MCF 10A (cell line): ENCODE data around the gene DTWD1. TPM values are rescaled to one million over a fixed set of nuclear protein-coding genes. Genes with fewer than 3 reads are reported as not detected.

Experiments used
- BruUV-seq: library from RNA; stranded (reverse); fragments of 400-500 nt; replicated peaks from 2 replicates; lab custom pipeline; 2021; lab: Mats Ljungman, UMichigan
- CTCF ChIA-PET: fragments of 300-600 bp; sonication (Branson Sonifier 250); formaldehyde crosslinking; extraction: SDS; loops from one replicate; lab custom pipeline; 2021; ENCODE audit warnings: antibody characterized with exemption, inconsistent platforms; lab: Yijun Ruan, JAX
- POLR2A ChIA-PET: fragments of 300-600, 350-650 bp; sonication (Branson Sonifier 250); formaldehyde crosslinking; extraction: SDS; loops from one replicate; lab custom pipeline; 2020; ENCODE audit warnings: antibody characterized with exemption, inconsistent platforms; lab: Yijun Ruan, JAX
- DNase-seq: peaks from one replicate; pipeline ENCODE4 v3.0.0-alpha.2; 2018; ENCODE audit not compliant: unreplicated experiment
- H3K27ac Mint-ChIP-seq: one replicate; pipeline ENCODE4 v1.8.0; 2022; ENCODE audit warnings: mild to moderate bottlenecking, low read depth, mixed read lengths; ENCODE audit not compliant: unreplicated experiment
- H3K27me3 Mint-ChIP-seq: one replicate; pipeline ENCODE4 v1.8.0; 2022; ENCODE audit warnings: mixed read lengths; ENCODE audit not compliant: insufficient read depth, unreplicated experiment
- H3K36me3 Mint-ChIP-seq: one replicate; pipeline ENCODE4 v1.8.0; 2022; ENCODE audit warnings: mild to moderate bottlenecking, moderate library complexity, mixed read lengths; ENCODE audit not compliant: insufficient read depth, unreplicated experiment
- H3K4me1 Mint-ChIP-seq: one replicate; pipeline ENCODE4 v1.8.0; 2022; ENCODE audit warnings: mixed read lengths; ENCODE audit not compliant: insufficient read depth, unreplicated experiment
- H3K4me3 Mint-ChIP-seq: one replicate; pipeline ENCODE4 v1.8.0; 2022; ENCODE audit warnings: mild to moderate bottlenecking, moderate library complexity, mixed read lengths; ENCODE audit not compliant: unreplicated experiment
- H3K9me3 Mint-ChIP-seq: one replicate; pipeline ENCODE4 v1.8.0; 2022; ENCODE audit warnings: mixed read lengths; ENCODE audit not compliant: unreplicated experiment
- intact Hi-C: fragments of 100-400 bp; cut with micrococcal nuclease; formaldehyde crosslinking; loops from 2 replicates; pipeline ENCODE4 v1.14.1; 2022
- total RNA-seq: library from RNA; stranded (reverse); gene quantifications from 2 replicates; pipeline ENCODE4 v1.2.3, GENCODE V29; 2022
- TF ChIP-seq, protein P1 (sequence below): fragments of 200-600 bp; IDR thresholded peaks from one replicate; pipeline ENCODE4 v1.8.0; 2022; ENCODE audit warnings: antibody characterized with exemption, mild to moderate bottlenecking; ENCODE audit not compliant: unreplicated experiment

DTWD1 gene
- total RNA-seq, 1 experiment from 2014 or later, result 31.0 TPM

GRCh38 chr15:49645941-49646340 is 25.1 kb downstream of the DTWD1 start:
- ChIA-PET CTCF (interaction anchor here (0.6 to 1.1 kb wide), 4 partner anchors 186 to 499 kb away, joined by 3 to 4 read pairs (median 3); no protein-coding TSS in a partner anchor), POLR2A (no interaction called here)
- TF ChIP-seq, protein P1, sequence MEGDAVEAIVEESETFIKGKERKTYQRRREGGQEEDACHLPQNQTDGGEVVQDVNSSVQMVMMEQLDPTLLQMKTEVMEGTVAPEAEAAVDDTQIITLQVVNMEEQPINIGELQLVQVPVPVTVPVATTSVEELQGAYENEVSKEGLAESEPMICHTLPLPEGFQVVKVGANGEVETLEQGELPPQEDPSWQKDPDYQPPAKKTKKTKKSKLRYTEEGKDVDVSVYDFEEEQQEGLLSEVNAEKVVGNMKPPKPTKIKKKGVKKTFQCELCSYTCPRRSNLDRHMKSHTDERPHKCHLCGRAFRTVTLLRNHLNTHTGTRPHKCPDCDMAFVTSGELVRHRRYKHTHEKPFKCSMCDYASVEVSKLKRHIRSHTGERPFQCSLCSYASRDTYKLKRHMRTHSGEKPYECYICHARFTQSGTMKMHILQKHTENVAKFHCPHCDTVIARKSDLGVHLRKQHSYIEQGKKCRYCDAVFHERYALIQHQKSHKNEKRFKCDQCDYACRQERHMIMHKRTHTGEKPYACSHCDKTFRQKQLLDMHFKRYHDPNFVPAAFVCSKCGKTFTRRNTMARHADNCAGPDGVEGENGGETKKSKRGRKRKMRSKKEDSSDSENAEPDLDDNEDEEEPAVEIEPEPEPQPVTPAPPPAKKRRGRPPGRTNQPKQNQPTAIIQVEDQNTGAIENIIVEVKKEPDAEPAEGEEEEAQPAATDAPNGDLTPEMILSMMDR, result no peak
- peaks cover 27% of the 10 kb centered on the region for H3K36me3 Mint-ChIP-seq
- no peaks in the 10 kb centered on the region for H3K9me3 Mint-ChIP-seq
- BruUV-seq, result no TSS peak
- H3K27ac Mint-ChIP-seq, result peak overlapping the region; percentile 39
- peak; percentile 75 for DNase-seq
- no peak overlapping the region for H3K4me3 Mint-ChIP-seq
- peaks cover 15% of the 10 kb centered on the region for H3K4me1 Mint-ChIP-seq
- intact Hi-C loops, result no loop called here
- H3K27me3 Mint-ChIP-seq, result no peaks in the 10 kb centered on the region

- TF ChIP-seq, protein P1, result no peak
- no TSS peak for BruUV-seq
- H3K4me3 Mint-ChIP-seq, result no peak overlapping the region
- ChIA-PET CTCF (interaction anchor here (0.9 to 1.1 kb wide), 2 partner anchors 216 to 219 kb away, joined by 3 read pairs; no protein-coding TSS in a partner anchor), POLR2A (no interaction called here)
- H3K4me1 Mint-ChIP-seq, result peaks cover 15% of the 10 kb centered on the region
- H3K36me3 Mint-ChIP-seq, result peaks cover 28% of the 10 kb centered on the region
- intact Hi-C loops, result no loop called here
- no peaks in the 10 kb centered on the region for H3K27me3 Mint-ChIP-seq
- H3K27ac Mint-ChIP-seq, result no peak overlapping the region
- no peak for DNase-seq
- peaks cover 2% of the 10 kb centered on the region for H3K9me3 Mint-ChIP-seq
Observed at GRCh38 chr15:49646891-49647290, 26.0 kb downstream of the DTWD1 start.

GRCh38 chr15:49649987-49650386 is 29.1 kb downstream of the DTWD1 start:
- TF ChIP-seq, protein P1, result no peak
- no peak for DNase-seq
- no peaks in the 10 kb centered on the region for H3K27me3 Mint-ChIP-seq
- H3K27ac Mint-ChIP-seq, result no peak overlapping the region
- peaks cover 9% of the 10 kb centered on the region for H3K4me1 Mint-ChIP-seq
- peaks cover 24% of the 10 kb centered on the region for H3K36me3 Mint-ChIP-seq
- ChIA-PET POLR2A (no interaction called here), CTCF (interaction anchor here (0.6 kb wide), 1 partner anchor 492 kb away, joined by 3 read pairs; no protein-coding TSS in a partner anchor)
- intact Hi-C loops, result no loop called here
- no TSS peak for BruUV-seq
- no peak overlapping the region for H3K4me3 Mint-ChIP-seq
- peaks cover 23% of the 10 kb centered on the region for H3K9me3 Mint-ChIP-seq

- Mint-ChIP-seq H3K36me3 (peaks cover 23% of the 10 kb centered on the region), H3K27me3 (no peaks in the 10 kb centered on the region), H3K4me3 (no peak overlapping the region), H3K9me3 (peaks cover 23% of the 10 kb centered on the region), H3K27ac (no peak overlapping the region), H3K4me1 (peaks cover 6% of the 10 kb centered on the region)
- POLR2A ChIA-PET, result interaction anchor here (0.7 kb wide), 1 partner anchor 192 kb away, joined by 3 read pairs; no protein-coding TSS in a partner anchor
- TF ChIP-seq, protein P1, result no peak
- BruUV-seq, result no TSS peak
- CTCF ChIA-PET, result interaction anchor here (0.6 kb wide), 1 partner anchor 492 kb away, joined by 3 read pairs; no protein-coding TSS in a partner anchor
- DNase-seq, result no peak
- intact Hi-C loops, result no loop called here
Observed at GRCh38 chr15:49650676-49651075, 29.8 kb downstream of the DTWD1 start.
